K562 (cell line): Measurements from ENCODE around the gene ABCA13. TPM values are rescaled to one million over a fixed set of nuclear protein-coding genes. Genes with fewer than 3 reads are reported as not detected.

Experiments
- ATAC-seq: fragments of 200-7000 bp; cut with Tn5 transposase; 3 replicates; pipeline ENCODE4 v1.9.1; 2020; ENCODE audit warnings: moderate library complexity
- BruUV-seq: library from RNA; stranded (reverse); fragments of 400-500 nt; replicated peaks from 2 replicates; lab custom pipeline; 2021; lab: Mats Ljungman, UMichigan
- CTCF ChIA-PET: fragments of 300-600 bp; formaldehyde crosslinking; extraction: SDS; loops from one replicate; lab custom pipeline; 2021; ENCODE audit warnings: low intra/inter-chr PET ratio; lab: Yijun Ruan, JAX
- POLR2A ChIA-PET: fragments of 300-600, 350-650 bp; sonication (Branson Sonifier 250); formaldehyde crosslinking; extraction: SDS; loops from one replicate; lab custom pipeline; 2021; ENCODE audit warnings: antibody characterized with exemption, inconsistent platforms; lab: Yijun Ruan, JAX
- DNase-seq, 4 experiments: peaks; one replicate each; pipeline versions ENCODE4 v3.0.0 to v3.0.0-alpha.2; 2011 to 2018; ENCODE audit warnings: low spot score in 3 of 4, mixed read lengths in 3 of 4; ENCODE audit errors: extremely low read depth in 1 of 4
- FAIRE-seq: peaks from 2 replicates; lab custom pipeline; 2011; peaks lifted over from hg19 to GRCh38; lab: Jason Lieb, UNC
- H2AFZ ChIP-seq: 2 replicates; pipeline ENCODE4 v1.6.0; 2011; ENCODE audit warnings: low read depth, low read length, control low read depth, inconsistent platforms
- H3K27ac ChIP-seq: fragments of 200-600 bp; 3 replicates; pipeline ENCODE4 v1.8.0; 2011; ENCODE audit warnings: low read depth, mild to moderate bottlenecking, control low read depth, inconsistent platforms, low read length, moderate library complexity, mixed read lengths; ENCODE audit errors: extremely low read depth
- H3K27me3 ChIP-seq, 2 experiments: fragments of 300-600 bp in 1 of 2; 2 replicates in 1 of 2; 3 replicates in 1 of 2; pipeline versions ENCODE4 v1.6.0 to v1.8.0; 2011; ENCODE audit warnings: inconsistent platforms in 2 of 2, low read length in 2 of 2, mild to moderate bottlenecking in 1 of 2, mixed read lengths in 1 of 2, moderate library complexity in 1 of 2; ENCODE audit not compliant: control insufficient read depth in 2 of 2, insufficient read depth in 2 of 2
- H3K36me3 ChIP-seq: fragments of 300-600 bp; 3 replicates; pipeline ENCODE4 v1.8.0; 2011; ENCODE audit warnings: mild to moderate bottlenecking, low read length, inconsistent platforms; ENCODE audit not compliant: control insufficient read depth, insufficient read depth
- H3K4me1 ChIP-seq, 2 experiments: fragments of 200-600 bp in 1 of 2; replicated peaks in 1 of 2; 2 replicates in 1 of 2; 3 replicates in 1 of 2; pipeline versions ENCODE4 v1.5.1 to v1.8.0; 2011; ENCODE audit warnings: inconsistent platforms in 2 of 2, low read length in 2 of 2, mild to moderate bottlenecking in 1 of 2, mixed read lengths in 1 of 2, moderate library complexity in 1 of 2; ENCODE audit not compliant: control insufficient read depth in 2 of 2, insufficient read depth in 2 of 2
- H3K4me2 ChIP-seq: 2 replicates; pipeline ENCODE4 v1.6.1; 2011; ENCODE audit warnings: low read length, control low read depth, inconsistent platforms, mixed read lengths; ENCODE audit not compliant: insufficient read depth
- H3K4me3 ChIP-seq: fragments of 200-600 bp; sonication (generic), shearing (Covaris generic); 2 replicates; pipeline ENCODE4 v1.5.1; 2016; ENCODE audit warnings: control low read depth, inconsistent platforms
- H3K79me2 ChIP-seq: fragments of 200-600 bp; 3 replicates; pipeline ENCODE4 v1.8.0; 2011; ENCODE audit warnings: low read length, inconsistent platforms; ENCODE audit not compliant: control insufficient read depth, insufficient read depth
- H3K9ac ChIP-seq, 2 experiments: 2 replicates each; pipeline versions ENCODE4 v1.6.0 to v1.6.1; 2011; ENCODE audit warnings: low read depth in 2 of 2, low read length in 2 of 2, control low read depth in 1 of 2, inconsistent platforms in 1 of 2, mild to moderate bottlenecking in 1 of 2, mixed read lengths in 1 of 2; ENCODE audit not compliant: insufficient read depth in 1 of 2
- H3K9me1 ChIP-seq: one replicate; pipeline ENCODE4 v1.6.0; 2011; ENCODE audit warnings: inconsistent platforms, mild to moderate bottlenecking, low read length, moderate library complexity; ENCODE audit not compliant: control insufficient read depth, insufficient read depth
- H3K9me3 ChIP-seq: replicated peaks from 2 replicates; pipeline ENCODE4 v1.5.1; 2011; ENCODE audit warnings: low read depth, low read length, inconsistent platforms; ENCODE audit not compliant: control insufficient read depth, insufficient read depth
- H4K20me1 ChIP-seq: replicated peaks from 2 replicates; pipeline ENCODE4 v1.6.1; 2011; ENCODE audit warnings: low read length, inconsistent platforms, mixed read lengths; ENCODE audit not compliant: control insufficient read depth, insufficient read depth
- ARHGAP35 ChIP-seq: fragments of 450-650 bp; IDR thresholded peaks from 2 replicates; pipeline ENCODE4 v1.6.1; 2018; ENCODE audit not compliant: partially characterized antibody
- CXXC5 ChIP-seq: fragments of 250-450 bp; sonication (Bioruptor Pico); IDR thresholded peaks from 2 replicates; pipeline ENCODE4 v1.8.0; 2022; ENCODE audit warnings: inconsistent platforms, mild to moderate bottlenecking, moderate library complexity
- MGA ChIP-seq: fragments of 450-650 bp; IDR thresholded peaks from 2 replicates; pipeline ENCODE4 v1.6.1; 2016; ENCODE audit warnings: mild to moderate bottlenecking, moderate library complexity
- WGBS: fragments of 100-300 bp; shearing (Covaris generic); methylation state at CpG from one replicate; pipeline ENCODE4 v1.1.6; 2016; ENCODE audit warnings: low coverage, mixed read lengths; ENCODE audit not compliant: insufficient coverage; ENCODE audit errors: missing lambda C conversion rate; 5-methylcytosine and 5-hydroxymethylcytosine counted together
- in situ Hi-C: fragments of 300-500 bp; cut with MboI; formaldehyde crosslinking; loops from 4 replicates; pipeline ENCODE4 v1.15.0; 2018; ENCODE audit warnings: inconsistent platforms, mixed read lengths
- intact Hi-C: fragments of 100-400 bp; cut with micrococcal nuclease; formaldehyde crosslinking; loops from 2 replicates; pipeline ENCODE4 v1.14.2; 2022
- polyA plus RNA-seq, 8 experiments: library from polyadenylated mRNA; depleted of rRNA in 4 of 8; stranded (reverse) in 5 of 8; unstranded in 3 of 8; fragments of >200 nt; fragmentation: Nextera tagmentation in 2 of 8; fragmentation: Illumina TruSeq in 1 of 8; extraction: Ambion mirVana in 2 of 8; extraction: Trizol in 1 of 8; gene quantifications; 2 replicates each; pipeline versions ENCODE4 v1.2.1 to v1.2.3, GENCODE V29; 2011 to 2014; ENCODE audit warnings: inconsistent platforms in 1 of 8, missing spikeins in 1 of 8
- total RNA-seq, 7 experiments: library from RNA; depleted of rRNA in 6 of 7; stranded (reverse); fragments of >200 nt in 6 of 7; fragmentation: Illumina TruSeq in 2 of 7; extraction: Trizol in 2 of 7; gene quantifications; 2 replicates each; pipeline versions ENCODE4 v1.2.1 to v1.2.3, GENCODE V29; 2011 to 2021; ENCODE audit warnings: low replicate concordance in 1 of 7
- TF ChIP-seq, protein P1 (sequence below): fragments of 250-450 bp; sonication (Bioruptor Pico); IDR thresholded peaks from 2 replicates; pipeline ENCODE4 v1.4.0; 2020; ENCODE audit warnings: mild to moderate bottlenecking, moderate library complexity
- TF ChIP-seq, protein P2 (sequence below): sonication (generic); formaldehyde crosslinking; IDR thresholded peaks from 2 replicates; pipeline ENCODE4 v1.8.1; 2023; ENCODE audit warnings: mild to moderate bottlenecking, missing genetic modification reagents

ABCA13 gene
- total and polyA plus RNA-seq, 9 of the 15 experiments (the other 6 are each of a cell fraction or from before 2014, with no cell fraction given), result 0.14 to 1.5 (median 0.38) TPM

DNA sequence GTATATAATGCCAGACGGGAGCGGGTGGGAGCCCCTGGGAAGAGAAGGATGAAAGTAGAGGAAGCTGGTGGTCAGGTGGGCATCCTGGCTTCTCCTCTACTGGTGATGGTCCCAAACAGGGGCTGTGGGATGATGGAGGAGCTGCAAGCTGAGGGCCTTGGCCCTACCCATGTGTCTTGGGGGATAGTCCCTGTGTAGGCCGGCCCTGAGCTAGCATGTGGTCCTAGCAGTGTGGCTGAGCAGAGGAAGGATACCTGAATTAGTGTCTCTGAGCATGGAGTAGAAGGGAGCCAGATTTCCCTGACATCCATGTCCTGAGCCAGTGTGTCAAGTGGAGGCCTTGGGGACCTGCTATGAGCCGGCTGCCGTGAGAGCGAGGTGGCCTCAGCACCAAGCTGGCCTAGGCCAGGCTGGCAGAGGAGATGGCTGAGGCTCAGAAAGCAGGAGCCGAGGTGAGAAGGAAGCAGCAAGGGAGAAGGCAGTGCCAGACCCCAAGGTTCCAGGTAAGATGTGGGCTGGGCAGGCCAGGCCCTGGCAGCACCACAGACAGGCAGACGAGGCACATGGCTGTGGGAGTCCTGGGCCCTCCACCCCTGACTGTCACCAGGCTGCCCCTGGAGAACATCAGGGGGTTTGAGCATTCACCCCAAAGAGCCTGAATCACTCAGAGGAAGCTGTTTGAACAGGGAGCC lies 150.2 kb downstream of the ABCA13 start:
- in situ Hi-C loops, result no loop called here

More for the DNA sequence above, 150.2 kb downstream of the ABCA13 start:
- no peak overlapping the region for H3K9ac ChIP-seq
- WGBS, result 0% methylated on average over 7 of the region's 8 CpGs
- H3K36me3 ChIP-seq, result no peaks in the 10 kb centered on the region
- H3K9me3 ChIP-seq, result no peaks in the 10 kb centered on the region; the same call in 1 of the 2 replicates
- TF ChIP-seq ARHGAP35 (no peak), MGA (no peak), CXXC5 (CRISPR knock-in tag) (no peak)
- TF ChIP-seq, protein P1, sequence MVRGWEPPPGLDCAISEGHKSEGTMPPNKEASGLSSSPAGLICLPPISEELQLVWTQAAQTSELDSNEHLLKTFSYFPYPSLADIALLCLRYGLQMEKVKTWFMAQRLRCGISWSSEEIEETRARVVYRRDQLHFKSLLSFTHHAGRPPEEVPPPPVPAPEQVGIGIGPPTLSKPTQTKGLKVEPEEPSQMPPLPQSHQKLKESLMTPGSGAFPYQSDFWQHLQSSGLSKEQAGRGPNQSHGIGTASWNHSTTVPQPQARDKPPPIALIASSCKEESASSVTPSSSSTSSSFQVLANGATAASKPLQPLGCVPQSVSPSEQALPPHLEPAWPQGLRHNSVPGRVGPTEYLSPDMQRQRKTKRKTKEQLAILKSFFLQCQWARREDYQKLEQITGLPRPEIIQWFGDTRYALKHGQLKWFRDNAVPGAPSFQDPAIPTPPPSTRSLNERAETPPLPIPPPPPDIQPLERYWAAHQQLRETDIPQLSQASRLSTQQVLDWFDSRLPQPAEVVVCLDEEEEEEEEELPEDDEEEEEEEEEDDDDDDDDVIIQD, result no peak
- TF ChIP-seq, protein P2, sequence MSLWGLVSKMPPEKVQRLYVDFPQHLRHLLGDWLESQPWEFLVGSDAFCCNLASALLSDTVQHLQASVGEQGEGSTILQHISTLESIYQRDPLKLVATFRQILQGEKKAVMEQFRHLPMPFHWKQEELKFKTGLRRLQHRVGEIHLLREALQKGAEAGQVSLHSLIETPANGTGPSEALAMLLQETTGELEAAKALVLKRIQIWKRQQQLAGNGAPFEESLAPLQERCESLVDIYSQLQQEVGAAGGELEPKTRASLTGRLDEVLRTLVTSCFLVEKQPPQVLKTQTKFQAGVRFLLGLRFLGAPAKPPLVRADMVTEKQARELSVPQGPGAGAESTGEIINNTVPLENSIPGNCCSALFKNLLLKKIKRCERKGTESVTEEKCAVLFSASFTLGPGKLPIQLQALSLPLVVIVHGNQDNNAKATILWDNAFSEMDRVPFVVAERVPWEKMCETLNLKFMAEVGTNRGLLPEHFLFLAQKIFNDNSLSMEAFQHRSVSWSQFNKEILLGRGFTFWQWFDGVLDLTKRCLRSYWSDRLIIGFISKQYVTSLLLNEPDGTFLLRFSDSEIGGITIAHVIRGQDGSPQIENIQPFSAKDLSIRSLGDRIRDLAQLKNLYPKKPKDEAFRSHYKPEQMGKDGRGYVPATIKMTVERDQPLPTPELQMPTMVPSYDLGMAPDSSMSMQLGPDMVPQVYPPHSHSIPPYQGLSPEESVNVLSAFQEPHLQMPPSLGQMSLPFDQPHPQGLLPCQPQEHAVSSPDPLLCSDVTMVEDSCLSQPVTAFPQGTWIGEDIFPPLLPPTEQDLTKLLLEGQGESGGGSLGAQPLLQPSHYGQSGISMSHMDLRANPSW, result no peak
- TF ChIP-seq, all 486 proteins: peak for 0
- ATAC-seq (no peak), FAIRE-seq (no peak), DNase-seq (no peak)
- intact Hi-C loops, result no loop called here
- no peaks in the 10 kb centered on the region for H3K27me3 ChIP-seq
- ChIA-PET CTCF (no interaction called here), POLR2A (no interaction called here)
- H3K4me3 ChIP-seq, result no peak overlapping the region
- H4K20me1 ChIP-seq, result no peaks in the 10 kb centered on the region
- H2AFZ ChIP-seq, result no peak overlapping the region
- H3K79me2 ChIP-seq, result no peaks in the 10 kb centered on the region
- no peaks in the 10 kb centered on the region for H3K4me1 ChIP-seq
- H3K27ac ChIP-seq, result no peak overlapping the region
- H3K9me1 ChIP-seq, result no peaks in the 10 kb centered on the region
- no TSS peak for BruUV-seq
- H3K4me2 ChIP-seq, result no peak overlapping the region
